Esophagus squamous epithelium (tissue), 5 donors: ENCODE measurements around the gene SUGP1. TPM values are rescaled to one million over a fixed set of nuclear protein-coding genes. Genes with fewer than 3 reads are reported as not detected.

Experiments used
- DNase-seq: peaks from one replicate; lab custom pipeline; 2025; lab: John Stamatoyannopoulos, UW
- H3K27ac ChIP-seq, 4 donors: fragments of 200-600 bp; sonication (generic); one replicate each; pipeline ENCODE4 v1.5.1; 2016 to 2019; ENCODE audit warnings: mild to moderate bottlenecking in 1 of 4
- H3K27me3 ChIP-seq, 4 donors: fragments of 200-600 bp; sonication (generic); 1 replicate in 3 of 4; 2 replicates in 1 of 4; pipeline versions ENCODE4 v1.5.1 to v1.6.0; 2017 to 2021; ENCODE audit warnings: antibody characterized with exemption in 1 of 4
- H3K36me3 ChIP-seq, 3 donors: fragments of 200-600 bp; sonication (generic); one replicate each; pipeline ENCODE4 v1.5.1; 2016 to 2019
- H3K4me1 ChIP-seq, 3 donors: fragments of 200-600 bp; sonication (generic); one replicate each; pipeline ENCODE4 v1.5.1; 2017 to 2019
- H3K4me3 ChIP-seq, 4 donors: fragments of 200-600 bp; sonication (generic); 1 replicate in 3 of 4; 2 replicates in 1 of 4; pipeline ENCODE4 v1.5.1; 2016 to 2019; ENCODE audit warnings: mild to moderate bottlenecking in 2 of 4, moderate library complexity in 1 of 4
- H3K9me3 ChIP-seq, 3 donors: fragments of 200-600 bp; sonication (generic); one replicate each; pipeline ENCODE4 v1.5.1; 2016 to 2019
- POLR2A ChIP-seq, 4 donors: fragments of 450-650 bp; IDR thresholded peaks; one replicate each; pipeline ENCODE4 v1.6.1; 2017; ENCODE audit warnings: antibody characterized with exemption in 4 of 4, mild to moderate bottlenecking in 4 of 4, moderate library complexity in 3 of 4
- WGBS, 2 donors: methylation state at CpG; one replicate each; pipeline ENCODE4 v1.1.5; 2018; 5-methylcytosine and 5-hydroxymethylcytosine counted together
- intact Hi-C: fragments of 100-400 bp; cut with DNase I; formaldehyde crosslinking; loops from one replicate; pipeline ENCODE4 v1.15.0; 2022
- total RNA-seq, 4 donors: library from RNA; depleted of rRNA; stranded (reverse); fragments of >200 nt; gene quantifications; one replicate each; pipeline ENCODE4 v1.1.0, GENCODE V29; 2016
- TF ChIP-seq, protein P1 (sequence below), 6 experiments: fragments of 450-650 bp in 4 of 6; fragments of 200-600 bp in 2 of 6; sonication (generic) in 2 of 6; IDR thresholded peaks; one replicate each; pipeline ENCODE4 v1.5.1; 2016 to 2019; ENCODE audit warnings: antibody characterized with exemption in 6 of 6, mild to moderate bottlenecking in 4 of 6, moderate library complexity in 4 of 6
- donor health status: DM: yes; HTN: yes; CAD: no.

Gene SUGP1
- total RNA-seq, 4 donors from 2014 or later = 31.0 to 47.4 (median 32.3) TPM

DNA sequence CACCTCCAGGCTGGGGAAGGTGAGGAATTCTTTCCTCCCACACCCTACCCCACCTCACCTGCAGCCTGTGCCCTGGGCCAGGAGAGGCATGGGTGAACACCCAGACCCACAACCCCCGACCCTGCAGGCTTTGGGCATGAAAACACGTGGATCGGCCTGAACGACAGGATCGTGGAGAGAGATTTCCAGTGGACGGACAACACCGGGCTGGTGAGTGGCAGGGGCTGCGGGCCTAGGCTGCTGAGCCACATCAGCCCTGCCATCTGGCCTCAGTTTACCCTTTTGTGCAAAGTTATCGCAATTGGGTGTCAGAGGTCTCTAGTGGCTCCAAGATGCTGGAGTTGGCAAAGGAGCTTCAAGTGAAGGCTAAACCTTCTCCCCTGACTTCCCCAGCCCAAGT lies 79.8 kb downstream of the SUGP1 start:
- intact Hi-C loops = no loop called here
- H3K4me3 ChIP-seq = no peak overlapping the region
- H3K27ac ChIP-seq = no peak overlapping the region
- whole genome bisulfite sequencing, 2 donors = 69 to 70% methylated on average over 6 to 9 of the region's 9 CpGs
- peaks cover 0 to 8% (median 0%) of the 10 kb centered on the region in 3 donors for H3K9me3 ChIP-seq
- TF ChIP-seq, protein P1, sequence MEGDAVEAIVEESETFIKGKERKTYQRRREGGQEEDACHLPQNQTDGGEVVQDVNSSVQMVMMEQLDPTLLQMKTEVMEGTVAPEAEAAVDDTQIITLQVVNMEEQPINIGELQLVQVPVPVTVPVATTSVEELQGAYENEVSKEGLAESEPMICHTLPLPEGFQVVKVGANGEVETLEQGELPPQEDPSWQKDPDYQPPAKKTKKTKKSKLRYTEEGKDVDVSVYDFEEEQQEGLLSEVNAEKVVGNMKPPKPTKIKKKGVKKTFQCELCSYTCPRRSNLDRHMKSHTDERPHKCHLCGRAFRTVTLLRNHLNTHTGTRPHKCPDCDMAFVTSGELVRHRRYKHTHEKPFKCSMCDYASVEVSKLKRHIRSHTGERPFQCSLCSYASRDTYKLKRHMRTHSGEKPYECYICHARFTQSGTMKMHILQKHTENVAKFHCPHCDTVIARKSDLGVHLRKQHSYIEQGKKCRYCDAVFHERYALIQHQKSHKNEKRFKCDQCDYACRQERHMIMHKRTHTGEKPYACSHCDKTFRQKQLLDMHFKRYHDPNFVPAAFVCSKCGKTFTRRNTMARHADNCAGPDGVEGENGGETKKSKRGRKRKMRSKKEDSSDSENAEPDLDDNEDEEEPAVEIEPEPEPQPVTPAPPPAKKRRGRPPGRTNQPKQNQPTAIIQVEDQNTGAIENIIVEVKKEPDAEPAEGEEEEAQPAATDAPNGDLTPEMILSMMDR (IDR thresholded peaks at IDR 0.05) = no peak
- no peak for TF ChIP-seq POLR2A (IDR thresholded peaks at IDR 0.05)
- no peaks in the 10 kb centered on the region for H3K4me1 ChIP-seq
- H3K27me3 ChIP-seq = peaks cover 0 to 33% (median 0%) of the 10 kb centered on the region in 4 donors
- no peak for DNase-seq
- H3K36me3 ChIP-seq = no peaks in the 10 kb centered on the region

DNA sequence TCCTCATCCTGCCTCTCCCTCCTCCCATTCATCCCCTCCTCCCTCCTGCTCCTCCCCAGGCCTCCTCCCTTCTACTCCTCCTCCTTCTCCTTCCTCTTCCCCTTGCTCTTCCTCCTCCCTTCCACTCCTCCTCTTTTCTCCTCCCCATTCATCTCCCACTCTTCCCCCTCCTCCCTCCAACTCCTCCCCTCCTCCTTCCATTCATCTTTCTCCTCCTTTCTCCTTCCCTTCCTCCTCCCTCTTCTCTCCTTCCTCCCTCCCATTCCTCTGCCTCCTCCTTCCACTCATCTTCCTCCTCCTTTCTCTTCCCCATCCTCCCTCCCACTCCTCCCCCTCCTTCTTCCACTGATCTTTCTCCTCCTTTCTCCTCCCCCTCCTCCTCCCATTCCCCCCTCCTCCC lies 80.6 kb downstream of the SUGP1 start:
- intact Hi-C loops = no loop called here
- H3K27me3 ChIP-seq = peaks cover 0 to 33% (median 0%) of the 10 kb centered on the region in 4 donors
- no peak overlapping the region for H3K4me3 ChIP-seq
- no peak for DNase-seq
- H3K27ac ChIP-seq = no peak overlapping the region
- peaks cover 0 to 16% (median 7%) of the 10 kb centered on the region in 3 donors for H3K9me3 ChIP-seq
- TF ChIP-seq POLR2A (IDR thresholded peaks at IDR 0.05) = no peak
- TF ChIP-seq, protein P1 (IDR thresholded peaks at IDR 0.05) = no peak
- H3K4me1 ChIP-seq = no peaks in the 10 kb centered on the region
- no peaks in the 10 kb centered on the region for H3K36me3 ChIP-seq

DNA sequence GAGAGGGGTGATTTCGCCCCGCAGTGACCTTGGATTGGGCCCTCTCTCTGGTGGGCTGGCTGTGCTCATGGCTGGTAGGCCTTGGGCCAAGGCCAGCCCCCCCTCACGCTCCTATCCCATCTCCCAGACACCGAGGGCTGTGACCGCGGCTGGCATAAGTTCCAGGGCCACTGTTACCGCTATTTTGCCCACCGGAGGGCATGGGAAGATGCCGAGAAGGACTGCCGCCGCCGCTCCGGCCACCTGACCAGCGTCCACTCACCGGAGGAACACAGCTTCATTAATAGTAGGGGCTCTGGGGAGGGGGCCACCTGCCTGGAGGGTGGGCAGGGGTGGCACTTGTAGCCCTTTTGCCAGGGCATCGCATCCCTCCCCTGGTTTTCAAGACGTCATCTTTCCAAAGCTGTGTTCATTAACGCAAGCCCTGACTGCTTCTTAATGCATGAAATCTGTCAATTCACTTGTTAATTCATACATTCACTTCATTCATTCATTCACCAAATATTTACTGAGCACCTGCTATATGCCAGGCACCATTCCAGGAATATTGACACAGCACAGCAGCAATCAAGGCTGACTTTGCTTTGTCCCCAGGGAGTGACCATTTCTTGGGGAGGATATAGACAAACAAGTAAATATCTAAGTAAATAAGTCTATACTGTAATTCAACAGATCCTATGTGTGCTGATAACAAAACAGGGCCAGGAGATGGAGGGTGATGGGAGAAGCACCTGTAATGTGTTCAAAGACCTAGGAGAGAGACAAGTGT lies 82.0 kb downstream of the SUGP1 start:
- Histone ChIP-seq H3K27ac (no peak overlapping the region), H3K36me3 (no peaks in the 10 kb centered on the region), H3K27me3 (peaks cover 0 to 33% (median 0%) of the 10 kb centered on the region in 4 donors), H3K9me3 (peaks cover 0 to 30% (median 20%) of the 10 kb centered on the region in 3 donors), H3K4me1 (no peaks in the 10 kb centered on the region), H3K4me3 (no peak overlapping the region)
- 77 to 93% methylated on average over 6 to 13 of the region's 18 CpGs for WGBS, 2 donors
- no peak for DNase-seq
- TF ChIP-seq POLR2A (IDR thresholded peaks at IDR 0.05) = no peak
- TF ChIP-seq, protein P1 (IDR thresholded peaks at IDR 0.05) = no peak
- intact Hi-C loops = no loop called here

DNA sequence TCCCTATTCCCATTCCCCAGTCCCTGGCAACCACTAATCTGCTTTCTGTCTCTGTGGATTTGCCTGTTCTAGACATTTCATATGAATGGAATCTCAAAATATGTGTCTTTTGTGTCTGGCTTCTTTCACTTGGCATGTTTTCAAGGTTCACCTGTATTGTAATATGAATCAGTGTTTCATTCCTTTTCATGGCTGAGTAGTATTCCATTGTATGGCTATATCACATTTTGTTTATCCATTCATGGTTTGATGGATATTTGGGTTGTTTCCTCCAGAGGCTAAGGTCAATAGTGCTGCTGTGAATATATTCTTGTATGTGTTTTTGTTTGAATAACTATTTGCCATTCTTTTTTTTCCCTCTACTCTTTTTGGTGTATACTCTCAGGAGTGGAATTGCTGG lies 84.1 kb downstream of the SUGP1 start:
- Histone ChIP-seq H3K4me1 (no peaks in the 10 kb centered on the region), H3K36me3 (no peaks in the 10 kb centered on the region), H3K4me3 (no peak overlapping the region), H3K27me3 (peaks cover 0 to 31% (median 0%) of the 10 kb centered on the region in 4 donors), H3K9me3 (peaks cover 0 to 30% (median 20%) of the 10 kb centered on the region in 3 donors), H3K27ac (no peak overlapping the region)
- no peak for DNase-seq
- TF ChIP-seq, protein P1 (IDR thresholded peaks at IDR 0.05) = no peak
- no peak for TF ChIP-seq POLR2A (IDR thresholded peaks at IDR 0.05)
- intact Hi-C loops = no loop called here

DNA sequence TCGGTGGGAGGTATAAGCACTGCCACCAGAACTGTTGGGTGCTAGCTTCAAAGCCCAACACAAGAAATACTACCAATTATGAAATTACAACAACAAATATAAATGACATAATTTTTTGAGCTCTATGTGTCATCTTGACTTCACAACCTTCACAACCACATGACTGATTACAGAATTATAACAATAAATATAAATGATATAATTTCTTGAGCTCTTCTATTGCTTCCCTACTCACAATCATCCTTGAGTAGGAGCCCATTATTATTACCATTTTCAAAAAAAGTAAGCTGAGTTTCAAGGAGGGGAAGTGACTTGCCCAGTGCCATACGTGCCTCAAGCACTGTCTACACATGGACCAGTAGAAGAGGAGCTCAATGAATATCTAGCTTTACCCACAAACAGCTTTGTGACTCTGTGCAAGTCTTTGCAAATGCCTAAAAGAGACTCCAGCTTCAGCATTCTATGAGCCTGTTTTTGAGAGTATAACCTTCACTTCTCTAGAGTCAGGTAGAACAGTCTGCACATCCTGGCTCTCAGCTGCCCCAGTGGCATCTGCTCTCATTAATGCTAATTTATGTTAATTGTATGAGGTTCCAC lies 86.0 kb downstream of the SUGP1 start:
- Histone ChIP-seq H3K4me1 (no peaks in the 10 kb centered on the region), H3K9me3 (peaks cover 0 to 30% (median 20%) of the 10 kb centered on the region in 3 donors), H3K27ac (no peak overlapping the region), H3K4me3 (no peak overlapping the region), H3K36me3 (no peaks in the 10 kb centered on the region), H3K27me3 (peaks cover 0 to 16% (median 0%) of the 10 kb centered on the region in 4 donors)
- WGBS, 2 donors = 65 to 78% methylated on average over 2 of the region's 2 CpGs
- no peak for TF ChIP-seq POLR2A (IDR thresholded peaks at IDR 0.05)
- TF ChIP-seq, protein P1 (IDR thresholded peaks at IDR 0.05) = no peak
- no peak for DNase-seq
- intact Hi-C loops = no loop called here
